ENCODE data around the gene TWSG1. TPM values are rescaled to one million over a fixed set of nuclear protein-coding genes. Genes with fewer than 3 reads are reported as not detected.

Gene TWSG1
- total and polyA plus RNA-seq, 9 donors = 36.5 to 66.1 (median 47.9) TPM

DNA sequence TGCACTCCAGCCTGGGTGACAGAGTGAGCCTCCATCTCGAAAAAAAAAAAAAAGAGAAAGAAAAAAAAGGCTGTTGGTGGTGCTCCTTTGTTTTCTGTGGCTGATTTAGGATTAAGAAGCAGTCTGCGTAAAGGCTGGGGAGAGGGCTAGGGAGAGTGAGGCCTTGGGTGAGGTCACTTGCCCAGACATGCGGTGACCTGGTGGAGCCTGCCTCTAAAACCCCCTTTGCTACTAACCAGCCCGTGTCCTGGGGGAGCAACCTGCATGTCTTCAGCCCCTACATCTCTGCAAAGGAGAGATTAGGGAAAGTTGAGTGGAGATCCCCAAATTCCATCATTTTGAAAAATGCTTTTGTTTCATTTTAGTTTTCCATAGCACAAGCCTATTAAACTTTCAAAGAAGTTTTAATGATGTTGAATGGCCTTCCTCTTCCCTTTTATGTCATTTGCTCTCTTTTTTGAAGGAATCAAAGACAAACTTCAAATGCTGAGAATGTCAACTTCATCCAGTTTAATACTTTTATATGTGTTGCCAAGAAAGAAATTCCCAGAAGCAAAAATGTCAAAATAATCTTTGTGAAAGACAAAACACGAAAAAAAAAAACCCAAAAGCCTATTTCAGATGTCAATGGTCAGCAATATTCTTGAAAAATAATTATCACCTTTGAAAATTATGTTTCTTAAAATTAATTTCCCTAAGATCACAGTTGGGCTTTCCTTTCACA is 101.8 kb downstream of the TWSG1 start:
- H3K27ac ChIP-seq = no peak overlapping the region
- TF ChIP-seq POLR2A (IDR thresholded peaks at IDR 0.05) = no peak
- TF ChIP-seq EP300 (IDR thresholded peaks at IDR 0.05) = no peak
- TF ChIP-seq, protein P1, sequence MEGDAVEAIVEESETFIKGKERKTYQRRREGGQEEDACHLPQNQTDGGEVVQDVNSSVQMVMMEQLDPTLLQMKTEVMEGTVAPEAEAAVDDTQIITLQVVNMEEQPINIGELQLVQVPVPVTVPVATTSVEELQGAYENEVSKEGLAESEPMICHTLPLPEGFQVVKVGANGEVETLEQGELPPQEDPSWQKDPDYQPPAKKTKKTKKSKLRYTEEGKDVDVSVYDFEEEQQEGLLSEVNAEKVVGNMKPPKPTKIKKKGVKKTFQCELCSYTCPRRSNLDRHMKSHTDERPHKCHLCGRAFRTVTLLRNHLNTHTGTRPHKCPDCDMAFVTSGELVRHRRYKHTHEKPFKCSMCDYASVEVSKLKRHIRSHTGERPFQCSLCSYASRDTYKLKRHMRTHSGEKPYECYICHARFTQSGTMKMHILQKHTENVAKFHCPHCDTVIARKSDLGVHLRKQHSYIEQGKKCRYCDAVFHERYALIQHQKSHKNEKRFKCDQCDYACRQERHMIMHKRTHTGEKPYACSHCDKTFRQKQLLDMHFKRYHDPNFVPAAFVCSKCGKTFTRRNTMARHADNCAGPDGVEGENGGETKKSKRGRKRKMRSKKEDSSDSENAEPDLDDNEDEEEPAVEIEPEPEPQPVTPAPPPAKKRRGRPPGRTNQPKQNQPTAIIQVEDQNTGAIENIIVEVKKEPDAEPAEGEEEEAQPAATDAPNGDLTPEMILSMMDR (IDR thresholded peaks at IDR 0.05) = no peak

DNA sequence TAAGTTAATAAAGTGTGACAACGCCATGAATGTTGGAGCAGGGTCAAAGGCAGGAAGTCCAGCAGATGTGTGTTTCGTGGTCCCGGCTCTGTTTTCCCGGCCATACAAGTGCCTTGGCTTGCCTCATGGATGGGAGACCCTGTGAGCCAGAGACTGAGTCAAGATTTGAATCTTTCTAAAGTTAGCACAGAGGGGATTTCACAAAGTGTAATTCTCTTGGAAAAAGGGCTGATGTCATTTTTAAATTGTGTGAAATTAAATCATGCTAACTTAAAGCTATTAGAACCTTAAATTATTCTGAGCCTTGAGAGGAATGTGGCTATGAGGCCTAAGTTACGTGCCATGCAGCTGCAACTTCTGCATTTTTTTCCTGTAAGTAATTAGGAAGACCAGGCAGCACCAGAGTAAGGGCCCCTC is 102.5 kb downstream of the TWSG1 start:
- peaks cover 6% of the 10 kb centered on the region for H3K4me1 ChIP-seq (ENCODE audit: insufficient read depth)
- H3K36me3 ChIP-seq = no peaks in the 10 kb centered on the region
- intact Hi-C loops (cut with DNase I) = loop anchor here in 1 of 4 donors (10.0 kb wide), 1 partner anchor 1292 kb away; no protein-coding TSS in a partner anchor
- no peaks in the 10 kb centered on the region for H3K9me3 ChIP-seq
- TF ChIP-seq POLR2A (IDR thresholded peaks at IDR 0.05) = no peak
- H3K27ac ChIP-seq = no peak overlapping the region
- 11 to 28% (median 22%) methylated on average over 5 of the region's 5 CpGs for WGBS, 3 donors
- H3K27me3 ChIP-seq = no peaks in the 10 kb centered on the region
- no peak overlapping the region for H3K4me3 ChIP-seq
- no peak for DNase-seq

More for the DNA sequence above, 101.8 kb downstream of the TWSG1 start:
- Histone ChIP-seq H3K9me3 (no peaks in the 10 kb centered on the region), H3K27me3 (no peaks in the 10 kb centered on the region), H3K4me3 (no peak overlapping the region), H3K36me3 (no peaks in the 10 kb centered on the region), H3K4me1 (ENCODE audit: insufficient read depth) (peaks cover 6% of the 10 kb centered on the region)
- no peak for DNase-seq
- intact Hi-C loops (cut with DNase I) = loop anchor here in 1 of 4 donors (10.0 kb wide), 1 partner anchor 1292 kb away; no protein-coding TSS in a partner anchor
- 50 to 52% (median 51%) methylated on average over 5 of the region's 5 CpGs for WGBS, 3 donors

DNA sequence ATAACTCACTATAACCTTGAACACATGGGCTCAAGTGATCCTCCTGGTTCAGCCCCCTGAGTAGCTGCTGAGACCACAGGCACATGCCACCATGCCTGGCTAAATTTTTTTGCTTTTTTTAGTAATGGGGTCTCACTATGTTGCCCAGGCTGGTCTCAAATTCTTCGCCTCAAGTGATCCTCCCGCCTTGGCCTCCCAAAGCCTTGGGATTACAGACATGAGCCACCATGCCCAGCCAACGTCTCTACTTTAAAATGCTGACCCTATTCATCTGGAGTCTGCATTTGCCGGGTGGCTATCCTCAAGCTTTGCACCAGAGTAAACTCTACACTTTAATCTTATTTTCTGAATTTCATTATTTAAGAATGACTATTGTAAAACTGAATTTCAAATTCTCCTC is 103.1 kb downstream of the TWSG1 start:
- TF ChIP-seq, protein P1 (IDR thresholded peaks at IDR 0.05) = no peak
- TF ChIP-seq EP300 (IDR thresholded peaks at IDR 0.05) (no peak), POLR2A (IDR thresholded peaks at IDR 0.05) (no peak)
- Histone ChIP-seq H3K27ac (no peak overlapping the region), H3K36me3 (no peaks in the 10 kb centered on the region), H3K4me1 (ENCODE audit: insufficient read depth) (peaks cover 6% of the 10 kb centered on the region), H3K9me3 (no peaks in the 10 kb centered on the region), H3K4me3 (no peak overlapping the region), H3K27me3 (no peaks in the 10 kb centered on the region)
- DNase-seq = no peak
- 95 to 98% (median 95%) methylated on average over 4 of the region's 4 CpGs for WGBS, 3 donors
- intact Hi-C loops (cut with DNase I) = loop anchor here in 1 of 4 donors (10.0 kb wide), 1 partner anchor 1293 kb away; no protein-coding TSS in a partner anchor

DNA sequence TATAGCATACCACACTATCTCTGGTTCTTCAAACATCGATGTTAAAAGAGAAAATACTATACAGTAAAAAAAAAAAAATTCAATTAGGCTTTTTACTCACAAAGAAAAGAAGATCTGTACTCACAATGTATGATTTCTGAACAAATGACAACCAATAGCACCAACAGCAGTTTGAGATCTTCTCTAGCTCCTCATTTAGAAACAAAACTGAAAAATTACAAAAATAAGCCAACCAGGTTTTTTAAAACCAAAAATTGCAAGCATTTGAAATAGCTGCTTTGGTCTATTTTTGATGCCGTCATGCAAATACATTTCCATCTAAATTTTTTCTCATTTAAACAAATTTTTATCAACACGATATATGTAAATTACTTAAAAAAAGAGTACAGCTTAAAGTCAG is 106.5 kb downstream of the TWSG1 start:
- Histone ChIP-seq H3K4me3 (no peak overlapping the region), H3K4me1 (ENCODE audit: insufficient read depth) (peaks cover 6% of the 10 kb centered on the region), H3K9me3 (no peaks in the 10 kb centered on the region), H3K27me3 (no peaks in the 10 kb centered on the region), H3K36me3 (no peaks in the 10 kb centered on the region), H3K27ac (no peak overlapping the region)
- TF ChIP-seq POLR2A (IDR thresholded peaks at IDR 0.05) = no peak
- WGBS, 3 donors = 77 to 89% (median 83%) methylated on average over 3 of the region's 3 CpGs
- intact Hi-C loops (cut with DNase I) = no loop called here
- DNase-seq = no peak

DNA sequence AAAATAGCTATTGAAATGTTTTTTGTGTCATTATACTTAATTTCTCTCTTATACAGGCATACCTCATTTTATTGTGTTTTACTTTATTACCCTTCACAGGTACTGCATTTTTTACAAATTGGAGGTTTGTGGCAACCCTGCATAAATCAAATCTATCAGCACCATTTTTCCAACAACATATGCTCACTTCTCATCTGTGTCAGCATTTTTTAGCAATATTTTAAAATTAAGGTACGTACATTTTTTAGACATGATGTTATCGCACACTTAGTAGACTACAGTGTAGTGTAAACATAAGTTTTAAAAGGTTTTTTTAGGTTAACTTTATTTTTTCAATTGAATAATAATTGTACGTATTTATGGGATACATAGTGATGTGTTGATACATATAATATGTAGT is 110.0 kb downstream of the TWSG1 start:
- intact Hi-C loops (cut with DNase I) = no loop called here
- H3K27ac ChIP-seq = no peak overlapping the region
- DNase-seq = no peak
- H3K4me3 ChIP-seq = no peak overlapping the region
- no peaks in the 10 kb centered on the region for H3K27me3 ChIP-seq
- H3K4me1 ChIP-seq (ENCODE audit: insufficient read depth) = no peaks in the 10 kb centered on the region
- 89 to 95% (median 94%) methylated on average over 3 of the region's 3 CpGs for WGBS, 3 donors
- H3K36me3 ChIP-seq = no peaks in the 10 kb centered on the region
- no peaks in the 10 kb centered on the region for H3K9me3 ChIP-seq
- TF ChIP-seq EP300 (IDR thresholded peaks at IDR 0.05) (no peak), POLR2A (IDR thresholded peaks at IDR 0.05) (no peak)
- TF ChIP-seq, protein P1 (IDR thresholded peaks at IDR 0.05) = no peak
